ENCODE measurements around the gene LDB2. TPM values are rescaled to one million over a fixed set of nuclear protein-coding genes. Genes with fewer than 3 reads are reported as not detected.

The LDB2 gene
- total RNA-seq, 3 donors from 2014 or later, result 4.7 to 19.9 (median 9.3) TPM

- DNase-seq (no peak), ATAC-seq (no peak)
- intact Hi-C loops (cut with DNase I, micrococcal nuclease), result no loop called here
- Histone ChIP-seq H3K4me1 (ENCODE audit: low read depth) (no peaks in the 10 kb centered on the region), H3K36me3 (ENCODE audit: low read depth) (no peaks in the 10 kb centered on the region), H3K9me3 (no peaks in the 10 kb centered on the region), H3K4me3 (no peak overlapping the region)
- TF ChIP-seq, protein P1, sequence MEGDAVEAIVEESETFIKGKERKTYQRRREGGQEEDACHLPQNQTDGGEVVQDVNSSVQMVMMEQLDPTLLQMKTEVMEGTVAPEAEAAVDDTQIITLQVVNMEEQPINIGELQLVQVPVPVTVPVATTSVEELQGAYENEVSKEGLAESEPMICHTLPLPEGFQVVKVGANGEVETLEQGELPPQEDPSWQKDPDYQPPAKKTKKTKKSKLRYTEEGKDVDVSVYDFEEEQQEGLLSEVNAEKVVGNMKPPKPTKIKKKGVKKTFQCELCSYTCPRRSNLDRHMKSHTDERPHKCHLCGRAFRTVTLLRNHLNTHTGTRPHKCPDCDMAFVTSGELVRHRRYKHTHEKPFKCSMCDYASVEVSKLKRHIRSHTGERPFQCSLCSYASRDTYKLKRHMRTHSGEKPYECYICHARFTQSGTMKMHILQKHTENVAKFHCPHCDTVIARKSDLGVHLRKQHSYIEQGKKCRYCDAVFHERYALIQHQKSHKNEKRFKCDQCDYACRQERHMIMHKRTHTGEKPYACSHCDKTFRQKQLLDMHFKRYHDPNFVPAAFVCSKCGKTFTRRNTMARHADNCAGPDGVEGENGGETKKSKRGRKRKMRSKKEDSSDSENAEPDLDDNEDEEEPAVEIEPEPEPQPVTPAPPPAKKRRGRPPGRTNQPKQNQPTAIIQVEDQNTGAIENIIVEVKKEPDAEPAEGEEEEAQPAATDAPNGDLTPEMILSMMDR (IDR thresholded peaks at IDR 0.05), result no peak
These were observed 316.4 kb downstream of the LDB2 start for GRCh38 chr4:16582036-16582435.

- Histone ChIP-seq H3K4me1 (ENCODE audit: low read depth) (no peaks in the 10 kb centered on the region), H3K4me3 (no peak overlapping the region), H3K36me3 (ENCODE audit: low read depth) (no peaks in the 10 kb centered on the region), H3K9me3 (no peaks in the 10 kb centered on the region)
- intact Hi-C loops (cut with DNase I, micrococcal nuclease), result no loop called here
- ATAC-seq, result no peak
- no peak for DNase-seq
- TF ChIP-seq, protein P1 (IDR thresholded peaks at IDR 0.05), result no peak
These were observed 317.3 kb downstream of the LDB2 start for GRCh38 chr4:16581117-16581516.

- Histone ChIP-seq H3K4me1 (ENCODE audit: low read depth) (no peaks in the 10 kb centered on the region), H3K9me3 (no peaks in the 10 kb centered on the region), H3K36me3 (ENCODE audit: low read depth) (no peaks in the 10 kb centered on the region), H3K4me3 (no peak overlapping the region)
- TF ChIP-seq, protein P1 (IDR thresholded peaks at IDR 0.05), result no peak
- intact Hi-C loops (cut with DNase I, micrococcal nuclease), result no loop called here
- DNase-seq (no peak), ATAC-seq (no peak)
These were observed 317.9 kb downstream of the LDB2 start for GRCh38 chr4:16580514-16580913.

DNA sequence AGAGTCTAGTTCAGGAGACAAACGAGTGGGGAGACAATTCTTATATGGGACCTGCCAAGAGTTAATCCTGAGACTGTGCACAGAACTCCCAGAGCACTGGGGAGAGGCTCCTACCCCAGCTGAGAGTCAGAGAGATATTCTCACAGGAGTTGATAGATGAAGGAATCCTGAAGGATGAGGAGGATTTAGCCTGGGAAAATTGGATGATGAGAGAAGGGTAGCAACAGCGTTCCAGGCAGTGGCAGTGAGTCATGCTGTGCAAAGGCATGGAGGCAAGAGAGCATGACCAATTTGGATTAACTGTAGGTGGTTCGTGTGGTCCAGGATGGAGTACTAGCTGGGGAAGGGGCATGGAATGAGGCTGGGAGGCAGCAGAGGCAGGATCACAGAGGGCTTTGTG is 318.6 kb downstream of the LDB2 start:
- DNase-seq (no peak), ATAC-seq (no peak)
- Histone ChIP-seq H3K36me3 (ENCODE audit: low read depth) (no peaks in the 10 kb centered on the region), H3K9me3 (no peaks in the 10 kb centered on the region), H3K4me1 (ENCODE audit: low read depth) (no peaks in the 10 kb centered on the region), H3K4me3 (no peak overlapping the region)
- TF ChIP-seq, protein P1 (IDR thresholded peaks at IDR 0.05), result no peak
- intact Hi-C loops (cut with DNase I, micrococcal nuclease), result no loop called here

GRCh38 chr4:16577177-16577576 is 321.3 kb downstream of the LDB2 start:
- Histone ChIP-seq H3K9me3 (no peaks in the 10 kb centered on the region), H3K4me1 (ENCODE audit: low read depth) (no peaks in the 10 kb centered on the region), H3K4me3 (no peak overlapping the region), H3K36me3 (ENCODE audit: low read depth) (no peaks in the 10 kb centered on the region)
- no peak for DNase-seq
- intact Hi-C loops (cut with DNase I, micrococcal nuclease), result no loop called here
- TF ChIP-seq, protein P1 (IDR thresholded peaks at IDR 0.05), result no peak
- ATAC-seq, result no peak

- no peak overlapping the region for H3K4me3 ChIP-seq
- intact Hi-C loops (cut with DNase I, micrococcal nuclease), result no loop called here
- H3K4me1 ChIP-seq (ENCODE audit: low read depth), result no peaks in the 10 kb centered on the region
- DNase-seq (no peak), ATAC-seq (no peak)
- TF ChIP-seq, protein P1 (IDR thresholded peaks at IDR 0.05), result no peak
- H3K9me3 ChIP-seq, result no peaks in the 10 kb centered on the region
- no peaks in the 10 kb centered on the region for H3K36me3 ChIP-seq (ENCODE audit: low read depth)
These were observed 323.5 kb downstream of the LDB2 start for GRCh38 chr4:16574981-16575380.

Measured in mucosa of descending colon (tissue), 3 donors.